ENCODE measurements around the gene DCAF8L2.
"Not testable (repeated sequence)": the region's sequence is repeated elsewhere in the genome, so short reads cannot be mapped to it uniquely, and the experiment has no call there.

DCAF8L2 gene

DNA sequence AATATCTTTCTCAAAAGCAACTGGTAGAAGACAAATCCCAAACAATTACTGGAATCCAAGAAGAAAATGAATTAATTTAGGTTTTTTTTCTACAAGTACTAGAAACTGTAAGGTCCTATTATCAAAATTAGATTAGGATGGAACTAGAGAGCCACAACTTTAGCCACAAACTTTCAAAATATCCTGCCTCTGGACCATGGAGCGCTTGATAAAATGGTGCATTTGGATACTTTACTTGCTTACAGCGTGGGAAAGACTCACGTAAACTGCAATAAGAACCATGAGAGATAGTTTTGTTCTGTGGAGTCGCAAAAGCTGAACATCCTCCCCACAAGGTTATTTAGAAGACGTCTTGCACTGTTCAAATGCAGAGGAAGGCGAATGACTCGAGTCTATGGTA lies at the start of gene DCAF8L2:
Gene DCAF8L2 (plus strand): TSS at position 301 of the 400 bp plus-strand sequence. CDS start 156,552 bp downstream, outside the sequence.
- no peaks in the 10 kb centered on the region for H3K9me3 ChIP-seq (ENCODE audit: control insufficient read depth, insufficient read depth, low read length)
- no peaks in the 10 kb centered on the region for H3K36me3 ChIP-seq (ENCODE audit: insufficient read depth, low read length)
- no peaks in the 10 kb centered on the region for H3K4me1 ChIP-seq (ENCODE audit: insufficient read depth, low read length)
- no peak within 1 kb of the TSS for H3K9ac ChIP-seq (ENCODE audit: low read depth, low read length)

DNA sequence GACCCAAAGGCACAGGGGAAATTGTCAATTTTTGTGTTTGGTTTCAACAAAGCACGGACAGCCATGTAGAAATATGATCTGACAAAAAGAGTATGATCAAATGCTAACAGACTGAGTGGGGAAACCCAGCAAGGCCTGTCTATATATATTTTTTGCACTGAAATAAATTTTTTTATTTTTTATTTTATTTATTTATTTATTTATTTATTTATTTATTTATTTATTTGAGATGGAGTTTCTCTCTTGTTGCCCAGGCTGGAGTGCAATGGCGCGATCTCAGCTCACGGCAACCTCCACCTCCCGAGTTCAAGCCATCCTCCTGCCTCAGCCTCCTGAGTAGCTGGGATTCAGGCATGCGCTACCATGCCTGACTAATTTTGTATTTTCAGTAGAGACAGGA lies 49.0 kb upstream of the DCAF8L2 start:
- not testable (repeated sequence) for H3K9me3 ChIP-seq (ENCODE audit: control insufficient read depth, insufficient read depth, low read length); H3K36me3 ChIP-seq (ENCODE audit: insufficient read depth, low read length); H3K4me1 ChIP-seq (ENCODE audit: insufficient read depth, low read length); H3K9ac ChIP-seq (ENCODE audit: low read depth, low read length)

DNA sequence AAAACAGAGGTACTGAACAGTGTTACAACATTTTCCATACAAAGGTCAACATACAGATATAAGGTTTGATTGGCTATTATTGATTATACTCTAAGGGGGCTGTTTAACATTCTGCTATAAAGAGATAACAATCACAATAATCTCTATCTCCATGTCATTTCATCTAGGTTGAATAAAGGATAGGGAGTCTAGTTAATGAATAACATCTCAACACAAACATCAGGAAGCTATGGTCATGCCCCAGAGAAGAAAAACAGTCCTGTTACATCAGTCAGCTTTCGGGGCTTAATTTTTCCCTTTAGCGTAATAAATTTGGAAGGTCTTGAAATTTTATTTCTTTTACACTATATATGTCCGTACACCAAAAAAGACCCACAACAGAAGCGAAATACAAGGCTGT lies 41.5 kb upstream of the DCAF8L2 start:
- Histone ChIP-seq H3K4me1 (ENCODE audit: insufficient read depth, low read length) (no peaks in the 10 kb centered on the region), H3K9me3 (ENCODE audit: control insufficient read depth, insufficient read depth, low read length) (no peaks in the 10 kb centered on the region), H3K9ac (ENCODE audit: low read depth, low read length) (no peak overlapping the region), H3K36me3 (ENCODE audit: insufficient read depth, low read length) (no peaks in the 10 kb centered on the region)

GRCh38 chrX:27549688-27550087 lies 40.5 kb upstream of the DCAF8L2 start:
- Histone ChIP-seq H3K9ac (ENCODE audit: low read depth, low read length) (no peak overlapping the region), H3K4me1 (ENCODE audit: insufficient read depth, low read length) (peaks cover 7% of the 10 kb centered on the region; the same call in 1 of the 2 replicates), H3K36me3 (ENCODE audit: insufficient read depth, low read length) (no peaks in the 10 kb centered on the region), H3K9me3 (ENCODE audit: control insufficient read depth, insufficient read depth, low read length) (no peaks in the 10 kb centered on the region)

DNA sequence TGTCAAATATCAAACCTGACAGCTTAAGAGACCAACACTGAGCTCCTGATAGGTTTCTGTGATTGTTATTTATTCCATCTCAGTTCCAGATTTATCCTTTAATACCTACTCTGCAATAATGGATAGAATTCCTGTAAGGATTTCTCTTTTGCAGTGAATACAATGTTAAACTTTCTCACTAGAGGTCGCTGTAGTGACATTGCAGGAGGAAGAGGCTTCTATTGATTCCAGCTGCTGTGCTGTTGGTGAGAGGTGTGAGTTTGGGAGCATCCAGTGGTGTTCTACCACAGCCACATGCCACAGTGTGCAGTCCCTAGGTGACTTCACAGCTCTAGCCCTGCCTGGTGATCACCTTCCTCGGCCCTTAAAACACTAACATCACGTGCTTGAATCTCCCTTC lies 34.6 kb upstream of the DCAF8L2 start:
- Histone ChIP-seq H3K9me3 (ENCODE audit: control insufficient read depth, insufficient read depth, low read length) (no peaks in the 10 kb centered on the region), H3K4me1 (ENCODE audit: insufficient read depth, low read length) (peaks cover 7% of the 10 kb centered on the region; the same call in 1 of the 2 replicates), H3K9ac (ENCODE audit: low read depth, low read length) (no peak overlapping the region), H3K36me3 (ENCODE audit: insufficient read depth, low read length) (no peaks in the 10 kb centered on the region)

DNA sequence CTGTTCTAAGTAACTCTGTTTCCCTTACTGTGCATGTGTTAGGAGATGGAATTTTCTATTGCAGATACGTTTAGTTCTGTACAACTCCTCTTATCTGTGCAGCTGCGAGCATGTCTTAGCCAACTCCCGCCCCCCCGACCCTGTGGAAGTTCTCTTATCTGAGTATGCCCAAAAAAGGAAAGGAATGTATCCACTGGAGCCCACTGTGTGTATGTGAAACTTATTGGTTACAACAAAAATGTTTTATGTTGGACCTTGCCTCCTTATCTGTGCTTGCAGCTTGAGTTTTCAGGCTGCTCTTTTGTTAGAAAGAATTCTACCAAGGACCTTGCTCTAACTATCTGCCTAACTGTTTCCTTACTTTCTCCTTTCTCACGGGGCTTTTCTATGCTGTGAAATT lies 24.2 kb upstream of the DCAF8L2 start:
- Histone ChIP-seq H3K4me1 (ENCODE audit: insufficient read depth, low read length) (no peaks in the 10 kb centered on the region), H3K9ac (ENCODE audit: low read depth, low read length) (no peak overlapping the region), H3K36me3 (ENCODE audit: insufficient read depth, low read length) (no peaks in the 10 kb centered on the region), H3K9me3 (ENCODE audit: control insufficient read depth, insufficient read depth, low read length) (no peaks in the 10 kb centered on the region)

DNA sequence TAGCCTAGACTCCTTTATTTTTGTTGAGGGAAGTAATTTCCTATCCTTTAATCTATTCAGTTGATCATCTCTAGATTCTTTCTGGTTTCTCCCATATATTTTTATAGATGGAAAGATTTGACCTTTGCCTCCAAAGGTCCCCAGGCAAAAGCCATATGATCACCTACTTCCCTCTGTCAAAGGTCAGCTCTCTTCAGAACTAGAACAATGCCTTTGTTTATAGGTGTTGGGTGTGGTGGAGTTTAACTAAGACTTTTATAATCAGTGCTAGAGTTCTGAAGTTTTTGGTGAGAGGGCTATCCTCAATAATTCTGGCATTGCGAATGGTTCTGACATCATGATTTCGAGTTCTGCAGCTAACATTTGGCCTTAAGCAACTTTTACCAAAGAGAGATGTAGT lies 19.0 kb upstream of the DCAF8L2 start:
- H3K36me3 ChIP-seq (ENCODE audit: insufficient read depth, low read length), result no peaks in the 10 kb centered on the region
- H3K9ac ChIP-seq (ENCODE audit: low read depth, low read length), result no peak overlapping the region
- H3K9me3 ChIP-seq (ENCODE audit: control insufficient read depth, insufficient read depth, low read length), result no peaks in the 10 kb centered on the region
- H3K4me1 ChIP-seq (ENCODE audit: insufficient read depth, low read length), result no peaks in the 10 kb centered on the region

- Histone ChIP-seq H3K9me3 (ENCODE audit: control insufficient read depth, insufficient read depth, low read length) (no peaks in the 10 kb centered on the region), H3K9ac (ENCODE audit: low read depth, low read length) (no peak overlapping the region), H3K4me1 (ENCODE audit: insufficient read depth, low read length) (no peaks in the 10 kb centered on the region), H3K36me3 (ENCODE audit: insufficient read depth, low read length) (no peaks in the 10 kb centered on the region)
Measured at GRCh38 chrX:27575565-27575964, 14.6 kb upstream of the DCAF8L2 start.

DNA sequence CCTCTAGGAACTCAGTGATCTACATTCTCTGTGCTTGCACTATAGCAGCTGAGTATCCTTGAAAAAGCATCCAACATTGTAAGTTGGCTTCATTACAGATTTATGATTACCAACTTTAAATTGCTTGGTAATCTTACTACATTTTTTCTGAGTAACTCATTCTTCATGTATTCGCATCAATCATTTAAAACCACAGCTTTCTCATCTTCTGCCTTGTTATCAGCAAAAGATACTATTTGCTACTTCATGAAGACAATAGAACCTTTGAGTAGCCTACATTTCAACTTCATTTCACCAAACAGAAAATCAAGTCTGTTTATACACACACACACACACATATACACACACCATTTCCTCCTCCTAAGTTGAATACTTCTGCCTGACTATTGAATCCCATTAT lies 6.2 kb upstream of the DCAF8L2 start:
- H3K9ac ChIP-seq (ENCODE audit: low read depth, low read length), result no peak overlapping the region

GRCh38 chrX:27591938-27592337 lies 1.8 kb downstream of the DCAF8L2 start:
- Histone ChIP-seq H3K4me1 (ENCODE audit: insufficient read depth, low read length) (no peaks in the 10 kb centered on the region), H3K36me3 (ENCODE audit: insufficient read depth, low read length) (no peaks in the 10 kb centered on the region), H3K9me3 (ENCODE audit: control insufficient read depth, insufficient read depth, low read length) (no peaks in the 10 kb centered on the region), H3K9ac (ENCODE audit: low read depth, low read length) (no peak overlapping the region)

More for the DNA sequence above, 6.2 kb upstream of the DCAF8L2 start:
- no peaks in the 10 kb centered on the region for H3K4me1 ChIP-seq (ENCODE audit: insufficient read depth, low read length)
- H3K9me3 ChIP-seq (ENCODE audit: control insufficient read depth, insufficient read depth, low read length), result no peaks in the 10 kb centered on the region
- H3K36me3 ChIP-seq (ENCODE audit: insufficient read depth, low read length), result no peaks in the 10 kb centered on the region

DNA sequence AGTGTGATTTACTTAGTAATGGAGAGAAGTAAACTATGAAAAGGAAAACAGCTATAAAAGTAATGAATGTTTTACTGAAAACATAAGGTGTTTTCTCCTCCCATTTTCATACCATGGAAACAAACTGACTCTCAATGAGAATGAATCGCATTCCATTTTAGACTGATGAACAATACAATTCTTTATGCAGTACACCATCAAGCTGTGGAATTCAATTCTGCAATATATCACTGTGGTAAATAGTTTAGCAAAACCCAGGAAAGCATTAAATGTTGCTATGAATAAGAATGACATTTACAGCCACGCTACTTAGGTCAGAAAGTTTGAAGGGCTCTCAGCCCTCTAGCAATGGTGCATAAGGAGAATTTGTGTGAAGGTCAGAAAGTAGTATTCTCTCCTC lies 7.4 kb downstream of the DCAF8L2 start:
- H3K9ac ChIP-seq (ENCODE audit: low read depth, low read length), result no peak overlapping the region
- H3K4me1 ChIP-seq (ENCODE audit: insufficient read depth, low read length), result peaks cover 10% of the 10 kb centered on the region
- H3K36me3 ChIP-seq (ENCODE audit: insufficient read depth, low read length), result no peaks in the 10 kb centered on the region
- no peaks in the 10 kb centered on the region for H3K9me3 ChIP-seq (ENCODE audit: control insufficient read depth, insufficient read depth, low read length)

DNA sequence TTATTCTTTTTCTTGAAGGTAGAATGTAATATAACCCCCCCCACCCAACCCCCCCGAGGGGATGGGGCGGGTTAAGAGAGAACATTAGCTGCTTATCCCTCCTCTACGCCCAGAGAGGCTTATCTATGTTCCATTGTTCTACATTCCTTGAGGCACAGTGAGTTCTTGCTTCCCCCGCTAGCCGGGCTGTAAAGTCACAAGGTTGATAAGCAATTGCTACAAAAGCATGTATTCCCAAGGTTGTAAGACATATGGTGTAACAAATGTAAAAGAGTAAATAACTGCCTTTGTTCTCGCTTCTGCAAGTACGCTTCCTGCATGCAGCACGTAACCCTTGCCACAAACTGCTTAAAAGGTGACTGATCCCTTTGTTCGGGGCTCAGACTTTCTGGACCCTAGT lies 8.2 kb downstream of the DCAF8L2 start:
- Histone ChIP-seq H3K4me1 (ENCODE audit: insufficient read depth, low read length) (peaks cover 10% of the 10 kb centered on the region), H3K36me3 (ENCODE audit: insufficient read depth, low read length) (no peaks in the 10 kb centered on the region), H3K9me3 (ENCODE audit: control insufficient read depth, insufficient read depth, low read length) (no peaks in the 10 kb centered on the region), H3K9ac (ENCODE audit: low read depth, low read length) (no peak overlapping the region)

GRCh38 chrX:27599928-27600327 lies 9.8 kb downstream of the DCAF8L2 start:
- H3K9me3 ChIP-seq (ENCODE audit: control insufficient read depth, insufficient read depth, low read length), result no peaks in the 10 kb centered on the region
- peaks cover 10% of the 10 kb centered on the region for H3K4me1 ChIP-seq (ENCODE audit: insufficient read depth, low read length)

GRCh38 chrX:27600686-27601085 lies 10.5 kb downstream of the DCAF8L2 start:
- Histone ChIP-seq H3K4me1 (ENCODE audit: insufficient read depth, low read length) (peaks cover 10% of the 10 kb centered on the region), H3K9ac (ENCODE audit: low read depth, low read length) (no peak overlapping the region), H3K9me3 (ENCODE audit: control insufficient read depth, insufficient read depth, low read length) (no peaks in the 10 kb centered on the region), H3K36me3 (ENCODE audit: insufficient read depth, low read length) (no peaks in the 10 kb centered on the region)

More at GRCh38 chrX:27599928-27600327, 9.8 kb downstream of the DCAF8L2 start:
- Histone ChIP-seq H3K36me3 (ENCODE audit: insufficient read depth, low read length) (no peaks in the 10 kb centered on the region), H3K9ac (ENCODE audit: low read depth, low read length) (no peak overlapping the region)

GRCh38 chrX:27608671-27609070 lies 18.5 kb downstream of the DCAF8L2 start:
- Histone ChIP-seq H3K4me1 (ENCODE audit: insufficient read depth, low read length) (no peaks in the 10 kb centered on the region), H3K9me3 (ENCODE audit: control insufficient read depth, insufficient read depth, low read length) (no peaks in the 10 kb centered on the region), H3K9ac (ENCODE audit: low read depth, low read length) (no peak overlapping the region), H3K36me3 (ENCODE audit: insufficient read depth, low read length) (no peaks in the 10 kb centered on the region)

- H3K36me3 ChIP-seq (ENCODE audit: insufficient read depth, low read length), result no peaks in the 10 kb centered on the region
- no peaks in the 10 kb centered on the region for H3K4me1 ChIP-seq (ENCODE audit: insufficient read depth, low read length)
- no peaks in the 10 kb centered on the region for H3K9me3 ChIP-seq (ENCODE audit: control insufficient read depth, insufficient read depth, low read length)
- H3K9ac ChIP-seq (ENCODE audit: low read depth, low read length), result no peak overlapping the region
Measured at GRCh38 chrX:27619459-27619858, 29.3 kb downstream of the DCAF8L2 start.

Measured in ES-I3 (cell line).